ENCODE data around the gene LIFR.

The LIFR gene

GRCh38 chr5:38536968-38537367 lies 19.5 kb downstream of the LIFR start:
- no peak for DNase-seq (ENCODE audit: low read depth)
- no peak for TF ChIP-seq CTCF (IDR thresholded peaks at IDR 0.05; ENCODE audit: control insufficient read depth, insufficient read depth, low read depth, low read length, missing control alignments)
- H3K4me3 ChIP-seq (ENCODE audit: control insufficient read depth, low read depth, low read length) = no peak overlapping the region

- no peak for TF ChIP-seq CTCF (IDR thresholded peaks at IDR 0.05; ENCODE audit: control insufficient read depth, insufficient read depth, low read depth, low read length, missing control alignments)
- DNase-seq (ENCODE audit: low read depth) = no peak
- H3K4me3 ChIP-seq (ENCODE audit: control insufficient read depth, low read depth, low read length) = no peak overlapping the region
These were observed 20.6 kb downstream of the LIFR start for GRCh38 chr5:38535845-38536244.

GRCh38 chr5:38535248-38535750 lies 21.1 kb downstream of the LIFR start:
- no peak for DNase-seq (ENCODE audit: low read depth)
- H3K4me3 ChIP-seq (ENCODE audit: control insufficient read depth, low read depth, low read length) = no peak overlapping the region
- no peak for TF ChIP-seq CTCF (IDR thresholded peaks at IDR 0.05; ENCODE audit: control insufficient read depth, insufficient read depth, low read depth, low read length, missing control alignments)

GRCh38 chr5:38534156-38534453 lies 22.3 kb downstream of the LIFR start:
- no peak for DNase-seq (ENCODE audit: low read depth)
- TF ChIP-seq CTCF (IDR thresholded peaks at IDR 0.05; ENCODE audit: control insufficient read depth, insufficient read depth, low read depth, low read length, missing control alignments) = no peak
- no peak overlapping the region for H3K4me3 ChIP-seq (ENCODE audit: control insufficient read depth, low read depth, low read length)

GRCh38 chr5:38533286-38534155 lies 22.9 kb downstream of the LIFR start:
- no peak for DNase-seq (ENCODE audit: low read depth)
- no peak overlapping the region for H3K4me3 ChIP-seq (ENCODE audit: control insufficient read depth, low read depth, low read length)
- TF ChIP-seq CTCF (IDR thresholded peaks at IDR 0.05; ENCODE audit: control insufficient read depth, insufficient read depth, low read depth, low read length, missing control alignments) = no peak

GRCh38 chr5:38532165-38532669 lies 24.2 kb downstream of the LIFR start:
- DNase-seq (ENCODE audit: low read depth) = no peak
- no peak overlapping the region for H3K4me3 ChIP-seq (ENCODE audit: control insufficient read depth, low read depth, low read length)
- no peak for TF ChIP-seq CTCF (IDR thresholded peaks at IDR 0.05; ENCODE audit: control insufficient read depth, insufficient read depth, low read depth, low read length, missing control alignments)
